Ascending aorta (tissue), 2 donors: ENCODE data around the gene USP15. TPM values are rescaled to one million over a fixed set of nuclear protein-coding genes. Genes with fewer than 3 reads are reported as not detected.

Experiments used
- DNase-seq, 2 donors: peaks; one replicate each; pipeline ENCODE4 v3.0.0-alpha.2; 2019; ENCODE audit warnings: low spot score in 2 of 2
- H3K27ac ChIP-seq, 2 donors: fragments of 200-600 bp; sonication (generic); one replicate each; pipeline ENCODE4 v1.5.1; 2016 to 2017; ENCODE audit warnings: mild to moderate bottlenecking in 1 of 2
- H3K27me3 ChIP-seq: fragments of 200-600 bp; sonication (generic); one replicate; pipeline ENCODE4 v1.5.1; 2017
- H3K36me3 ChIP-seq, 2 donors: fragments of 200-600 bp; sonication (generic); one replicate each; pipeline ENCODE4 v1.5.1; 2016
- H3K4me1 ChIP-seq, 2 donors: fragments of 200-600 bp; sonication (generic); one replicate each; pipeline ENCODE4 v1.5.1; 2016 to 2017; ENCODE audit warnings: mild to moderate bottlenecking in 1 of 2
- H3K4me3 ChIP-seq, 2 donors: fragments of 200-600 bp; sonication (generic); one replicate each; pipeline ENCODE4 v1.5.1; 2016 to 2017; ENCODE audit warnings: mild to moderate bottlenecking in 1 of 2
- H3K9me3 ChIP-seq, 2 donors: fragments of 200-600 bp; sonication (generic); one replicate each; pipeline ENCODE4 v1.5.1; 2016
- CTCF ChIP-seq, 3 experiments: fragments of 200-600 bp in 2 of 3; fragments of 450-650 bp in 1 of 3; sonication (generic) in 2 of 3; IDR thresholded peaks; one replicate each; pipeline ENCODE4 v1.5.1; 2016 to 2019; ENCODE audit warnings: antibody characterized with exemption in 3 of 3, mild to moderate bottlenecking in 1 of 3, moderate library complexity in 1 of 3
- intact Hi-C: fragments of 100-400 bp; cut with DNase I; formaldehyde crosslinking; loops from one replicate; pipeline ENCODE4 v1.15.1; 2023
- total RNA-seq: library from RNA; depleted of rRNA; stranded (reverse); fragments of >200 nt; gene quantifications from one replicate; pipeline ENCODE4 v1.1.0, GENCODE V29; 2016

USP15 gene
- total RNA-seq, 1 donor from 2014 or later = 48.2 TPM

GRCh38 chr12:62261876-62262517 lies 1.8 kb downstream of the USP15 start:
- TF ChIP-seq CTCF (IDR thresholded peaks at IDR 0.05) = no peak
- Histone ChIP-seq H3K9me3 (no peaks in the 10 kb centered on the region), H3K4me1 (peaks cover 9 to 20% of the 10 kb centered on the region in 2 donors), H3K27me3 (no peaks in the 10 kb centered on the region), H3K4me3 (peak overlapping the region; percentile 92 to 98), H3K27ac (no peak overlapping the region), H3K36me3 (no peaks in the 10 kb centered on the region)
- intact Hi-C loops = loop anchor here (2.0 to 5.0 kb wide), 5 partner anchors 70 to 341 kb away; partner anchors contain the start of gene MON2
- no peak for DNase-seq

- Histone ChIP-seq H3K4me3 (no peak overlapping the region), H3K27me3 (no peaks in the 10 kb centered on the region), H3K9me3 (no peaks in the 10 kb centered on the region), H3K4me1 (peaks cover 9 to 21% of the 10 kb centered on the region in 2 donors), H3K27ac (no peak overlapping the region), H3K36me3 (no peaks in the 10 kb centered on the region)
- intact Hi-C loops = loop anchor here (5.0 kb wide), 3 partner anchors 69 to 129 kb away; no protein-coding TSS in a partner anchor
- TF ChIP-seq CTCF (IDR thresholded peaks at IDR 0.05) = no peak
- no peak for DNase-seq
Observed at GRCh38 chr12:62263232-62263631, 3.0 kb downstream of the USP15 start.

- no peaks in the 10 kb centered on the region for H3K27me3 ChIP-seq
- no peaks in the 10 kb centered on the region for H3K36me3 ChIP-seq
- H3K27ac ChIP-seq = no peak overlapping the region
- H3K4me3 ChIP-seq = no peak overlapping the region
- H3K9me3 ChIP-seq = no peaks in the 10 kb centered on the region
- no peak for DNase-seq
- H3K4me1 ChIP-seq = peaks cover 7 to 14% of the 10 kb centered on the region in 2 donors
- intact Hi-C loops = loop anchor here (5.0 kb wide), 3 partner anchors 68 to 128 kb away; no protein-coding TSS in a partner anchor
- TF ChIP-seq CTCF (IDR thresholded peaks at IDR 0.05) = no peak
Observed at GRCh38 chr12:62263966-62264365, 3.8 kb downstream of the USP15 start.

- intact Hi-C loops = loop anchor here (5.0 kb wide), 3 partner anchors 68 to 128 kb away; no protein-coding TSS in a partner anchor
- no peak overlapping the region for H3K4me3 ChIP-seq
Observed at GRCh38 chr12:62264706-62265105, 4.5 kb downstream of the USP15 start.

GRCh38 chr12:62265511-62265910 lies 5.3 kb downstream of the USP15 start:
- Histone ChIP-seq H3K9me3 (no peaks in the 10 kb centered on the region), H3K4me1 (peaks cover 6 to 19% of the 10 kb centered on the region in 2 donors), H3K27me3 (no peaks in the 10 kb centered on the region), H3K36me3 (no peaks in the 10 kb centered on the region), H3K27ac (no peak overlapping the region), H3K4me3 (no peak overlapping the region)
- intact Hi-C loops = no loop called here
- DNase-seq = no peak
- no peak for TF ChIP-seq CTCF (IDR thresholded peaks at IDR 0.05)

More at GRCh38 chr12:62264706-62265105, 4.5 kb downstream of the USP15 start:
- no peaks in the 10 kb centered on the region for H3K36me3 ChIP-seq
- no peak overlapping the region for H3K27ac ChIP-seq
- TF ChIP-seq CTCF (IDR thresholded peaks at IDR 0.05) = no peak
- H3K4me1 ChIP-seq = peaks cover 6 to 13% of the 10 kb centered on the region in 2 donors
- no peaks in the 10 kb centered on the region for H3K9me3 ChIP-seq
- no peaks in the 10 kb centered on the region for H3K27me3 ChIP-seq
- DNase-seq = no peak
